ENCODE results near the gene ADGRV1.
"Not testable (repeated sequence)": the region's sequence is repeated elsewhere in the genome, so short reads cannot be mapped to it uniquely, and the experiment has no call there.

The ADGRV1 gene

GRCh38 chr5:90955001-90955635 lies 396.5 kb downstream of the ADGRV1 start:
- DNase-seq, result no peak

- no peak for DNase-seq
Observed at GRCh38 chr5:90956511-90957097, 398.0 kb downstream of the ADGRV1 start.

- no peak for DNase-seq
Observed at GRCh38 chr5:90957906-90958305, 399.3 kb downstream of the ADGRV1 start.

- no peak for DNase-seq
Observed at GRCh38 chr5:90959262-90959661, 400.7 kb downstream of the ADGRV1 start.

DNA sequence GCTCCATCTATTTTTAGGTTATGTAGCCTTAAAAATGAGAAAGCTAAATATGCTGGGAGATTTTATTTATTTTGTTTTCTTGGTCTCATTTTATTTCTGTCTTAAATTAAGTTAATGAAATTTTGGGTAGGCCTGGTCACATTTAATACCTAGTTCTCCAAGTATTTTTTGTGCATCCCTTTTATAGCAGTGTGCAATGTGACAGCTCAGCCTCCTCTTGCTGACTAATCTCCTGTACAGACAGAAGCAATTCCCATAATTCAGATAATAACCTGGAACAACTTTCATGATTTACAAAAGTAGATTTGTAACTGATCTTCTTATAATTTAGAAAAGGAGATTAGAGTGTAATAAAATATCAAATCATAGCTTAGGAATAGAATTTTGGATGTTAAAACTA lies 403.9 kb downstream of the ADGRV1 start:
- no peak for DNase-seq

DNA sequence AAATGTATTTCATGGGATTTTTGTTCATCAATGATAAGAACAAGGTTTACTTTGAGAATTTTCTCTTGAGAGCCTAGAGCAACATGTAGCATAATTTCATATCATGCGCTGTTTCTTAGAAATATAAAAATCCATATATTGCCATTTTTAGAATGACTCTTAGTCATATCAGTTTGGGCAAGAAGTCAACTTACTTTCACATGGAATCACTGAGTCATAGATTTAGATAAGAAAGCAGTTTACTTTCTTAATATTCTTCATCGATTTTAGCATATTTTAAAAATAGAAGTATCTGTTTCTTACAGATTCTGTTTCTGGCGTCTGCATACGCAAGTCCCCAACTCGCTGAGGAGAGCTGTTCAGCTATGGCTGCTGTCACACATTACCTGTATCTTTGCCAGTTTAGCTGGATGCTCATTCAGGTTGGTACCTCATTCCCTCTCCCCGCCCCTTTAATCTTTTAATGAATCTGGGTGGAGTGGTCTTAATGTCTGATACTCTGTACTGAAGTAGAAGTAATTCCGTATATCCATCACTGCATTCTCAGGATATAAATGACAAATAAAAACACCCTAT lies 406.6 kb downstream of the ADGRV1 start:
- no peak for DNase-seq

GRCh38 chr5:90967443-90967842 lies 408.8 kb downstream of the ADGRV1 start:
- DNase-seq, result no peak

DNA sequence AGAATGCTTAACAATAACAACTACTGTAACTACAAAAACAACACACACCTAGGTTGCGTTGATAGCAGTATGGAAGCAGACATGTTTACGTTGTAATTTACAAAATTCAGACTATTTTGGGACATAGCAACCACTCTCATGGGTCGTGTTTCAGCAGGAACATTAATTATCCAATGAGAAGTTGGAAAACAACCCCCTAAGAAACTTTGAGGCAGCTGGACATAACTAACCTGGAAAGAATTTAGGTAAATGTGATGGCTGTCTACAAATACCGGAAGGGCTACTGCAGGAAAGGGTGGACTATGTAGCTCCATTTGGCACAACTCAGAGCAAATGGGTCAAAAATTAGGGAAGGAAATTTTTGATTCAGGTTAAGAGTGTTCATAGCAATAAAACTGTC lies 409.3 kb downstream of the ADGRV1 start:
- no peak for DNase-seq

GRCh38 chr5:90968319-90968718 lies 409.7 kb downstream of the ADGRV1 start:
- DNase-seq, result no peak

- DNase-seq, result not testable (repeated sequence)
Observed at GRCh38 chr5:90969945-90970344, 411.3 kb downstream of the ADGRV1 start.

- no peak for DNase-seq
Observed at GRCh38 chr5:90981177-90981576, 422.6 kb downstream of the ADGRV1 start.

DNA sequence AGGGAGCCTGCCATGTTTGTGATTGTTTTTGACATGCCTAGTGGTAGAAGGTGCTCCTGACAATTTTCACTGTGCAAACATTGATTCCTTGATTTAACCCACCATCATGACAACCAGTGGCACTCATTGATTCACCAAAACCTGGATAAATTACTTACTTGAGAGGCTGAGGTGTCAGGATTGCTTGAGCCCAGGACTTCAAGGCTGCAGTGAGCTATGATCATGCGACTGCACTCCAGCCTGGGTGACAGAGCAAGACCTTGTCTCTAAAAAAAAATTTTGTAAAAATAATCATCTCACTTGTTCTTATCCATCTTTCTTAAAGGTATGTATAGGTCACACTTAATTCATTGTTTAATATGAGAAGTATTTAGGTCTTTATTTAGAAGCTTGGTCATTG lies 423.2 kb downstream of the ADGRV1 start:
- DNase-seq, result no peak

DNA sequence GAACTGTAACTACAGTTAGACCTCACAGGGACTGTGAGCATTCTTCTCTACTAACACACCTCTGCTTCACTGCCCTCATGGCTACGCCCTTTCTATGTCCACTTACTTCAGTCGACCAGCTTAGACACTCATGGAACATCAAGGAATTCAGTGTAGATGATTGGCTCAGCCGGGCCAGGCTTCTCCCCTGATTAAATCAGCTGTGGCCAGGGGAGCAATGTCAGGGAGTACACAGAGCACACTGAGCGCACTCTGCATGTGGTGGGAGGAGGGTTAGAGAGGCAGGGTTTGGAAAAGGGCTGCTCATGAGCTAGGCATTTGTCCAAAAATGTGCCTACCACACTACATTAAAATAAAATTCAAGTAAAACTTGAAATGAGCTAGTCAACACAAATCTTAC lies 424.0 kb downstream of the ADGRV1 start:
- no peak for DNase-seq

- DNase-seq, result no peak
Observed at GRCh38 chr5:90983148-90983547, 424.6 kb downstream of the ADGRV1 start.

- no peak for DNase-seq
Observed at GRCh38 chr5:90983711-90984124, 425.1 kb downstream of the ADGRV1 start.

GRCh38 chr5:90985341-90985740 lies 426.7 kb downstream of the ADGRV1 start:
- DNase-seq, result no peak

DNA sequence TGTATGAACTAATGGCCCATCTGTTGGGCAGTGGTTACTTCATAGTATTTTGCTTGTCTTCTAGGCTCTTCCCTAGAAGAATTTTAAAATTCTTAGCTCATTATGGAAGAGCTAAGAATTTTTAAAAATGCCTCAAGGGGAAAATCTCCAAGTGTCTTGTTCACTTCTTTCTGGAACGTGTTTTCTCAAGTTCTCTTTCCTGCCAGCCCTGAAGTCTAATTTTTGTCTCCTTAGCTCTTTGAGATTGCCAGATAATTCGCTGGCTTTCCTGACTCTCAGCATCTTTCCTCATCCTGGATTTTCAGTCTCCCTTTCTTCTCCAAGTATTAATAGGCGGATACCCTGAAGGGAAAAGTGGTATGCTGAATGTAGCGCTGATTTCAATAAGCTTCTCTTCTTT lies 429.1 kb downstream of the ADGRV1 start:
- no peak for DNase-seq

- no peak for DNase-seq
Observed at GRCh38 chr5:90991201-90991600, 432.6 kb downstream of the ADGRV1 start.

DNA sequence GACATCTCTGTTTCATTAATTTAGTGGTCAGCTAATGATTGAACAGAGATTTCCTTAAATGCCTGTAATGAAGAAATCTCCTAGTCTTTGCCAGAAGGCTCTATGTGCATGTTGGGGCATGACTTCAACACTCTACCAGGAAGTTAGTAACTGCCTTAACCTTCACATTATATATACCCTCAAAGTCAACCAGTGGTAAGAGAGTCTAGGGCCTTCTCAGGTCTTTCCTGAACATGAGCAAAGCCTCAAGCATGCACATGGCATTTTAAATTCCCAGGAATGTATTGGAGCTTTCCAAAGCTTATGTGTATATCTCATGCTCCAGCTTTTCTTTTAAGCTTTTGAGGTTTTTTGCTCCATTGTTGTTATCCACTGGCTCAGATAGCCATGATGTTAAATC lies 436.2 kb downstream of the ADGRV1 start:
- DNase-seq, result no peak

GRCh38 chr5:90996089-90996488 lies 437.5 kb downstream of the ADGRV1 start:
- no peak for DNase-seq

- DNase-seq, result no peak
Observed at GRCh38 chr5:90997082-90997481, 438.5 kb downstream of the ADGRV1 start.

DNA sequence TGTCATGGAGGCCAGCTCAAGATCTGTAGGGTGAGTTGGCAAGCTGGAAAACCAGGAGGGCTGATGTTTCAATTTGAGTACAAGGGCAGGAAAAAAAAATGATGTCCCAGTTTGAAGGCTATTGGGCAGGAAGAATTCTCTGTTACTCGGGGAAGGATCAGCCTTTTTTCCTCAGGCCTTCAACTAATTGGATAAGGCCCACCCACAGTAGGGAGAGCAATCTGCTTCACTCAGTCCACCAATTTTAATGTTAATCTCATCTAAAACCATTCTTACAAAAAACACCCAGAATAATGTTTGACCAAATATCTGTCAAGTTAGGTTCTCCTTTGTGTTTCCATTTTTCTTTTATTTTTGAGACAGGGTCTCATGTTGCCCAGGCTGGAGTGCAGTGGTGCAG lies 442.1 kb downstream of the ADGRV1 start:
- DNase-seq, result no peak

GRCh38 chr5:91006713-91007112 lies 448.1 kb downstream of the ADGRV1 start:
- no peak for DNase-seq

DNA sequence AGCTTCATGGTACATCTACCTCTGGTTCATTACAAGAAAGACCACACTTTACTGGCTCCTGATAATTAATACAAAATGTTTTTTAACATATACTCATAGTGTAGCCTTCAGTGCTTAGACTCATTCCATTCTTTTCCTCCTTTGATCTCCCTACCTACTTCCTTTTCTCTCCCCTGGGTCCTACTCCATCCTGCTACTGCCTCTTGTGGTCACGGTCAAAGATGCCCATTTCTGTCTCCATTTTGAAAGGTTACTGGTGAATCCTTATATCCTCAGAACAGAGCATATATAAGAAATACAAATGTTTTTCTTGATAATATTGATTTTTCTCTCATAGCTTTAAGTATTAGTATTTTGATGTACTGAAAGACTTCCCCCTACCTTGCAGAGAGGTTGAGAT lies 448.7 kb downstream of the ADGRV1 start:
- no peak for DNase-seq

Measured in activated CD4-positive, alpha-beta T cell treated with anti-CD3 and anti-CD28 coated beads for 48 hours (primary cell).